Activated naive CD4-positive, alpha-beta T cell treated with anti-CD3 and anti-CD28 coated beads, Interleukin-2, amount 50 U/mL, for 24 hours (primary cell): ENCODE measurements around the gene ATXN10.
A peak's percentile ranks its signal among the peaks of the same experiment; 100 is the strongest.

ENCODE experiments used
- H3K27ac Mint-ChIP-seq: one replicate; pipeline ENCODE4 v1.8.0; 2021; ENCODE audit warnings: mild to moderate bottlenecking, mixed read lengths
- H3K27me3 Mint-ChIP-seq: one replicate; pipeline ENCODE4 v1.8.0; 2021; ENCODE audit warnings: mixed read lengths
- H3K36me3 Mint-ChIP-seq: one replicate; pipeline ENCODE4 v1.8.0; 2021; ENCODE audit warnings: mixed read lengths
- H3K4me1 Mint-ChIP-seq: one replicate; pipeline ENCODE4 v1.8.0; 2021; ENCODE audit warnings: mixed read lengths
- H3K4me3 Mint-ChIP-seq: one replicate; pipeline ENCODE4 v1.8.0; 2021; ENCODE audit warnings: mild to moderate bottlenecking, mixed read lengths
- H3K9me3 Mint-ChIP-seq: one replicate; pipeline ENCODE4 v1.8.0; 2021; ENCODE audit warnings: mixed read lengths

ATXN10 gene

DNA sequence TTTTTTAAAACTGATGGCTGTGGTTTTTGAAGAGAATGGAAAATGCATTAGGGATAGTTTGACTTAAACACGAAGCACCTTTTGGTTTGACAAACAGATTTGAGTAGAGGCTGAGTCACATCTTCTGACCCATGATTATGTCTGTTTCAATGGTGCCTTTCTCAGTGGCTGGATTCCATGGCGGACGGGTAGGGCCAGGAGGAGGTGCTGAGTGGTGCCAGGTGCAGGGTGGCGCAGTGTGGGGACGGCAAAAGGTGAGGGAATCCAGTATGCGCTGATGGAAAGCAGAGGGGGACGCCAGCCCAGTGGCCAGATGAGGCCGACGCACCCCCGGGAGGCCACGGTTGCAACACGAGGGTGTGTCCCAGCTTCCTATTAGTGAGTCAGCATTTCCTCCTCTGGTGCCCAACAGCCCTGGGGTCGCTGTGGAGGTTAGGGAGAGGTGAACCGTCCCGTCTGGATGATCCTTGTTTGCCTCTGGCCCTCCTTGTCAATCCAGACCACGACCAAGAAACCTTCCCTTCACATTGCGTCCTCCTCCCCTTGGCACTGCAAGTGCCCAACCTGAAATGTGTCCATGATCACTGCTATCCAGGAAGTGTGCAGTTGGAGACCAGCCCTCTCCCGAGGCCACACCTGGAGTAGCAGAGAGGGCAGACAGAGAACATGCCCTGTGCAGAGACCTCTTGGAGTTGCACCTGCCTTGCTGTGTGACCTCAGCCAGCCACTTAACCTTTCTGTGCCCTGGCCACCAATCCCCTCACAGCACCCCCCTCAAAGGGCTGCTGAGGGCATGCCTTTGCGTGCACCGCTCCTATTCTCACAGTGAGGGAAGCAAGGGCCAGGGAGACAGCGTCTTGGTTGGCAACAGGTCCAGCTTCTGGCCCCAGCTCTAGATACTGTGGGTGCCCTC lies 32.5 kb upstream of the ATXN10 start:
- H3K27ac Mint-ChIP-seq, result no peak overlapping the region
- H3K4me1 Mint-ChIP-seq, result no peaks in the 10 kb centered on the region
- no peak overlapping the region for H3K4me3 Mint-ChIP-seq
- H3K36me3 Mint-ChIP-seq, result no peaks in the 10 kb centered on the region
- no peaks in the 10 kb centered on the region for H3K9me3 Mint-ChIP-seq
- peaks cover 20% of the 10 kb centered on the region for H3K27me3 Mint-ChIP-seq

GRCh38 chr22:45639747-45640102 lies 31.9 kb upstream of the ATXN10 start:
- no peaks in the 10 kb centered on the region for H3K4me1 Mint-ChIP-seq

GRCh38 chr22:45640291-45640940 lies 31.2 kb upstream of the ATXN10 start:
- no peak overlapping the region for H3K4me3 Mint-ChIP-seq
- H3K27ac Mint-ChIP-seq, result no peak overlapping the region
- no peaks in the 10 kb centered on the region for H3K9me3 Mint-ChIP-seq
- H3K4me1 Mint-ChIP-seq, result no peaks in the 10 kb centered on the region
- H3K36me3 Mint-ChIP-seq, result no peaks in the 10 kb centered on the region
- H3K27me3 Mint-ChIP-seq, result peaks cover 27% of the 10 kb centered on the region

More at GRCh38 chr22:45639747-45640102, 31.9 kb upstream of the ATXN10 start:
- Mint-ChIP-seq H3K4me3 (no peak overlapping the region), H3K27me3 (peaks cover 24% of the 10 kb centered on the region), H3K27ac (no peak overlapping the region), H3K9me3 (no peaks in the 10 kb centered on the region), H3K36me3 (no peaks in the 10 kb centered on the region)

- H3K27ac Mint-ChIP-seq, result no peak overlapping the region
- H3K36me3 Mint-ChIP-seq, result no peaks in the 10 kb centered on the region
- H3K4me1 Mint-ChIP-seq, result peaks cover 4% of the 10 kb centered on the region
- no peak overlapping the region for H3K4me3 Mint-ChIP-seq
- peaks cover 30% of the 10 kb centered on the region for H3K27me3 Mint-ChIP-seq
- no peaks in the 10 kb centered on the region for H3K9me3 Mint-ChIP-seq
These were observed 30.6 kb upstream of the ATXN10 start for GRCh38 chr22:45640941-45641621.

DNA sequence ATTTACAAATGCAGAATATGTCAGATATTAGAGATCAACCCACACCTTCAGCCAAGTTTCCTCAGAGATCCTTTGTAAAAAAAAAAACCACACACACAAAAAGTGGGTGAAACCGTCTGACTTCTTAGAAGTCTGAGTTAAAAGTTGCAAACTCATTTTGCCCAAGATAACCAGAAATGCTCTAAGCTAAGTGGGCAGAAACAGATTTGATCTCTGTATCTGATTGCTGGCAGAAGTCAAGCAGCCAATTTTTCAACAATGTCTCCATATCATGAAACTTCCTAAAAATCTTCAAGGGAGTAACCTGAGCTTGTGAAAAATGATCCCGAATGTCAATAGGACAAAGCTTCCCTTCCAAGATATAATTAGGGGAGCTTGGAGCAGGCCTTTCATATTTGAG lies 28.6 kb upstream of the ATXN10 start:
- no peaks in the 10 kb centered on the region for H3K9me3 Mint-ChIP-seq
- no peak overlapping the region for H3K27ac Mint-ChIP-seq
- H3K4me3 Mint-ChIP-seq, result no peak overlapping the region
- H3K36me3 Mint-ChIP-seq, result no peaks in the 10 kb centered on the region
- H3K4me1 Mint-ChIP-seq, result peaks cover 4% of the 10 kb centered on the region
- H3K27me3 Mint-ChIP-seq, result peaks cover 24% of the 10 kb centered on the region

DNA sequence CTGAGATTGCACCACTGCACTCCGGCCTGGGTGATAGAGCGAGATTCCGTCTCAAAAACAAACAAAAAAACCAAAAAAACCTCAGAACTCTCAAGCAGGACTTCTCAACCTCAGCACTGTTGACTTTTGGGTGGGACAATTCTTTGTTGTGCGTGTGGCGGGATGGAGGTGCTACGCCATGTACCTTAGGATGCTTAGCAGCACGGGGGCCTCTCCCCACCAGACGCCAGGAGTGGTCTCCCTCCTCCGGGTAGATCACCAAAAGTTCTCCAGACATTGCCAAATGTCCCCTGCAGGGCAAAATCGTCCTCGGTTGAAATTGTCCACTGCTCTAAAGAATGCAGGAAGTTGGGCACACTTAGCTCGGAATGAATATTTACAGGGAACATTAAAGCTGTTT lies 26.9 kb upstream of the ATXN10 start:
- no peaks in the 10 kb centered on the region for H3K9me3 Mint-ChIP-seq
- H3K4me1 Mint-ChIP-seq, result peaks cover 4% of the 10 kb centered on the region
- H3K27me3 Mint-ChIP-seq, result peaks cover 24% of the 10 kb centered on the region
- no peak overlapping the region for H3K4me3 Mint-ChIP-seq
- no peak overlapping the region for H3K27ac Mint-ChIP-seq
- H3K36me3 Mint-ChIP-seq, result no peaks in the 10 kb centered on the region

GRCh38 chr22:45645150-45645525 lies 26.5 kb upstream of the ATXN10 start:
- Mint-ChIP-seq H3K27ac (no peak overlapping the region), H3K27me3 (peaks cover 22% of the 10 kb centered on the region), H3K4me3 (peak overlapping the region; percentile 33), H3K4me1 (peaks cover 4% of the 10 kb centered on the region), H3K36me3 (no peaks in the 10 kb centered on the region), H3K9me3 (no peaks in the 10 kb centered on the region)

- peaks cover 4% of the 10 kb centered on the region for H3K4me1 Mint-ChIP-seq
- no peaks in the 10 kb centered on the region for H3K36me3 Mint-ChIP-seq
- peak overlapping the region; percentile 1 for H3K27ac Mint-ChIP-seq
- peaks cover 22% of the 10 kb centered on the region for H3K27me3 Mint-ChIP-seq
- no peak overlapping the region for H3K4me3 Mint-ChIP-seq
- H3K9me3 Mint-ChIP-seq, result no peaks in the 10 kb centered on the region
These were observed 25.9 kb upstream of the ATXN10 start for GRCh38 chr22:45645526-45646414.

DNA sequence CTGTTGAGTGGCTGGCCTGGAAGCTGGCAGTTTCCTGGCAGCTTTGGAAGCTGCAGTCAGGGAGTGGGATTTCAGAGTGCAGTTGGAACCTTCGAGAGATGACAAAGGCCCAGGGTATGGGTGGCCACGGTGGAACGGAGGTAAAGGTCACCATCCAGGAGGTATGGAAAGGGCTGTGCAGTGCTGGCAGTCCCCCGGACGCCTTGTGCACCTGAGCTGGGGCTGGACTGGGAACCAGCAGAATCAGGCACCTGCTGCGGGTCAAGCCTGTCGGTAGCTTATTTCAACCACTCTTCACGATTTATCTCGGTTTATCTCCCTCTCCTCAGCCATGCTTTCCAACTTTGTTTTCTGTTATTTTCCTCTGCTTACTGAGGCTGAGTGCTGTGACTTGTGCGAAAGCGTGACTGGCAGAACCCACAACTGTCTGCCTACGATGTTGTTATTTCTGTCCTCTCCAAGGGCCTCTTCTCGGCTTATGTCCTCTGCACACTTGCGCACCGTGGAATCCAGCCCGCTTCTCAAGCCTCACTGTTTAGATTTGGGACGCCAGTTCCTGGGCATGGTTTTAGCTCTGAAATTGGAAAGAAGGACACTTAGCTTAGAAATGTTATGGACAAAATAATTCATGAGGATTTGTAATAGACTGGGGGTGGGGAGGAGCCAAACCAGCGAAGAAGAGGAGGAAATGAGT lies 24.0 kb upstream of the ATXN10 start:
- Mint-ChIP-seq H3K27me3 (peaks cover 19% of the 10 kb centered on the region), H3K4me1 (peaks cover 4% of the 10 kb centered on the region), H3K4me3 (no peak overlapping the region), H3K36me3 (no peaks in the 10 kb centered on the region), H3K27ac (no peak overlapping the region), H3K9me3 (no peaks in the 10 kb centered on the region)

DNA sequence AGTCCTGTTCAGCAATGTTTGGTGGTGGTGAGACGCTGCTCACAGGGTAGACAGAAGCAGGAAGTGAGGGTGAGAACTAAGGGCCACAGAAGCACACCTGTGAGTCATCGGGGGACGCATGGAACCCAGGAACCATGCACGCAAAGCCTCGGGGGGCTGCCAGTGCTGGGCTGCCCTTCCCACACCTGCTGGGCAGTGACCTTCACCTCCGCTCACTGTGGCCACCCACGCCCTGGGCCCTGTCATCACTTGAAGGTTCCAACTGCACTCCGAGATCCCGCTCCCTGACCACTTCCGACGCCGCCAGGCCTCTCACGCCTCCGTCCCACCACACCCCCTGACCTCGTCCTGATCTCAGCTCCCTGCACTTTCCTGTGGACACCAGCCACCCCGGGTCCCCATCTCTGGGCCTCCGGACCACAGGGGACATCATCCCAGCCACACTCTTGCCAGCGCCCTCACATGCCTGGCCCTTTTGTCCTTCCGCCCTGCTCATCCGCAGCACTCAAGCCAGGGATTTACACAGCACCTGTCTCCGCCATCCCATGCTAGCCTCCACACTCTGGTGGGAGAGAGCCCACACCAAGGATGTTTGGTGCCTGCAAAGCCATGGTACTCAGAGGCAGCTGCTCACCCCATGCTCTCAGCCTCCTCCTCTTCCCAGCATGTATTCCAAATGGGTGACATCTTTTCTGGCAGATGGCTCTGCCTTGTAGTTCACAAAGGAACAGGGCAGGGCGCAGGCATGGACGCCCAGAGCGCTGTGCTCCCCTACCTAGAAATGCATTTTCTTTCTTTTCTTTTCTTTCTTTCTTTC lies 23.1 kb upstream of the ATXN10 start:
- Mint-ChIP-seq H3K4me3 (no peak overlapping the region), H3K27ac (no peak overlapping the region), H3K9me3 (no peaks in the 10 kb centered on the region), H3K36me3 (no peaks in the 10 kb centered on the region), H3K4me1 (peaks cover 4% of the 10 kb centered on the region), H3K27me3 (peaks cover 17% of the 10 kb centered on the region)

DNA sequence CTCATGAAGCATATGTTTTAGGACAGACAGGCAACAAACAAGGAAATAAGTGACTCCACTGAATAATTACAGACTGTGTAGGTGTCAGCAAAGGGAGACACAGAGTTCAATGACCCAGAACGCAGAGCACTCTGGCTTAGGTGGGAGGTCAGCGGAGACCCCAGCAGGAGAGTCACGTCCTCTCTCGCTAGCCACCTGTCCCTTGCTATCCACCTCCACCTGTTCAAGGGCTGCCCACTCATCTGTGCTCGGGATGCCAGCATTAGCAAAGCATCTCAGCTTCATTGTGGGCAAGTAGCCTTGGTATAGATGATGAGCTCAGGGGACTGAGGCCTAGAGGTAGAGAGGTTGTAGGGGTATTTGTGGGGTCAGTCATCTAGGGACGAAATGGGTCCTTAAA lies 21.8 kb upstream of the ATXN10 start:
- Mint-ChIP-seq H3K9me3 (no peaks in the 10 kb centered on the region), H3K4me1 (peaks cover 4% of the 10 kb centered on the region), H3K27ac (no peak overlapping the region), H3K4me3 (no peak overlapping the region), H3K27me3 (peaks cover 12% of the 10 kb centered on the region), H3K36me3 (no peaks in the 10 kb centered on the region)

GRCh38 chr22:45650721-45651120 lies 20.9 kb upstream of the ATXN10 start:
- Mint-ChIP-seq H3K4me3 (no peak overlapping the region), H3K36me3 (no peaks in the 10 kb centered on the region), H3K27me3 (peaks cover 10% of the 10 kb centered on the region), H3K27ac (no peak overlapping the region), H3K9me3 (no peaks in the 10 kb centered on the region), H3K4me1 (peaks cover 3% of the 10 kb centered on the region)

GRCh38 chr22:45651931-45652528 lies 19.6 kb upstream of the ATXN10 start:
- Mint-ChIP-seq H3K27me3 (peaks cover 4% of the 10 kb centered on the region), H3K4me1 (no peaks in the 10 kb centered on the region), H3K27ac (no peak overlapping the region), H3K4me3 (no peak overlapping the region), H3K9me3 (no peaks in the 10 kb centered on the region), H3K36me3 (no peaks in the 10 kb centered on the region)

DNA sequence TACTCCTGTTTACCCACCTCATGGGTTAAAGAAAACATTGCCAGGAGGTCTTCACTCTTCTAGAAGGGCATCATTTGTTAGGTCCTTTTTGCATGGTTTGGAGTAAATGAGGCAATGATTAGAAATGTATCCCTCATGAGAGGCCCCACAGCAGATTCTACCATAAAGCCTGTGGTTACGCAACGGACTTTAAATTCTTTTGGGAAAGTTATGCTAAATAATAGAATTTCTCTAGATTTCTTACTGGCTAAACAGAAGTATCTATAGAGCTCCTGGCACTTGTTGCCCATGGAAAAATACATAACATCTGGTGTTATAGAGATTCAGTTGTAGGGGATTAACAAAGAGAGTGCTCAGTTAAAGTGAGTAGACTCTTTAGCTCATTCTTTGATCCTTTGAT lies 15.1 kb upstream of the ATXN10 start:
- Mint-ChIP-seq H3K27ac (no peak overlapping the region), H3K27me3 (no peaks in the 10 kb centered on the region), H3K4me3 (no peak overlapping the region), H3K9me3 (no peaks in the 10 kb centered on the region), H3K4me1 (no peaks in the 10 kb centered on the region), H3K36me3 (no peaks in the 10 kb centered on the region)
